Measurements from ENCODE around the gene IPO13.

Gene IPO13

GRCh38 chr1:43973981-43974442 lies 27.3 kb downstream of the IPO13 start:
- no peak for DNase-seq (ENCODE audit: low read depth in 2 of 2)

GRCh38 chr1:43974443-43975248 lies 27.9 kb downstream of the IPO13 start, which contains the start of gene ATP6V0B:
TSS of gene ATP6V0B (plus strand) at chr1:43974960. CDS start at chr1:43975041, 81 bp downstream.
- DNase-seq (ENCODE audit: low read depth in 2 of 2): peak; percentile 83 to 90

- DNase-seq (ENCODE audit: low read depth in 2 of 2): no peak
Observed at GRCh38 chr1:43975249-43975961, 28.7 kb downstream of the IPO13 start.

- no peak for DNase-seq (ENCODE audit: low read depth in 2 of 2)
Observed at GRCh38 chr1:43976045-43976444, 29.3 kb downstream of the IPO13 start.

- no peak for DNase-seq (ENCODE audit: low read depth in 2 of 2)
Observed at GRCh38 chr1:43976890-43977289, 30.1 kb downstream of the IPO13 start.

GRCh38 chr1:43977376-43978263 lies 30.9 kb downstream of the IPO13 start:
- no peak for DNase-seq (ENCODE audit: low read depth in 2 of 2)

- DNase-seq (ENCODE audit: low read depth in 2 of 2): no peak
Observed at GRCh38 chr1:43978264-43978550, 31.5 kb downstream of the IPO13 start.

GRCh38 chr1:43978551-43979260 lies 32.0 kb downstream of the IPO13 start, which contains the start of gene B4GALT2:
TSS of gene B4GALT2 (plus strand) at chr1:43979210. CDS start at chr1:43981161, 1,951 bp downstream.
- no peak for DNase-seq (ENCODE audit: low read depth in 2 of 2)

GRCh38 chr1:43979261-43979527 lies 32.4 kb downstream of the IPO13 start:
- no peak for DNase-seq (ENCODE audit: low read depth in 2 of 2)

GRCh38 chr1:43979528-43980254 lies 32.9 kb downstream of the IPO13 start:
- no peak for DNase-seq (ENCODE audit: low read depth in 2 of 2)

- DNase-seq (ENCODE audit: low read depth in 2 of 2): no peak
Observed at GRCh38 chr1:43980255-43981134, 33.7 kb downstream of the IPO13 start.

GRCh38 chr1:43981135-43981491 lies 34.4 kb downstream of the IPO13 start:
- DNase-seq (ENCODE audit: low read depth in 2 of 2): no peak

- no peak for DNase-seq (ENCODE audit: low read depth in 2 of 2)
Observed at GRCh38 chr1:43981636-43982035, 34.9 kb downstream of the IPO13 start.

GRCh38 chr1:43982241-43982640 lies 35.5 kb downstream of the IPO13 start:
- no peak for DNase-seq (ENCODE audit: low read depth in 2 of 2)

GRCh38 chr1:43982808-43983207 lies 36.1 kb downstream of the IPO13 start:
- DNase-seq (ENCODE audit: low read depth in 2 of 2): no peak

GRCh38 chr1:43983253-43983899 lies 36.6 kb downstream of the IPO13 start:
- DNase-seq (ENCODE audit: low read depth in 2 of 2): no peak

- DNase-seq (ENCODE audit: low read depth in 2 of 2): no peak
Observed at GRCh38 chr1:43984855-43985254, 38.1 kb downstream of the IPO13 start.

- no peak for DNase-seq (ENCODE audit: low read depth in 2 of 2)
Observed at GRCh38 chr1:43985984-43986595, 39.3 kb downstream of the IPO13 start.

- DNase-seq (ENCODE audit: low read depth in 2 of 2): no peak
Observed at GRCh38 chr1:43986712-43987111, 40.0 kb downstream of the IPO13 start.
